ENCODE measurements around the gene CPEB2. TPM values are rescaled to one million over a fixed set of nuclear protein-coding genes. Genes with fewer than 3 reads are reported as not detected.

CPEB2 gene
- total RNA-seq, 1 experiment from 2014 or later, result 3.3 TPM

DNA sequence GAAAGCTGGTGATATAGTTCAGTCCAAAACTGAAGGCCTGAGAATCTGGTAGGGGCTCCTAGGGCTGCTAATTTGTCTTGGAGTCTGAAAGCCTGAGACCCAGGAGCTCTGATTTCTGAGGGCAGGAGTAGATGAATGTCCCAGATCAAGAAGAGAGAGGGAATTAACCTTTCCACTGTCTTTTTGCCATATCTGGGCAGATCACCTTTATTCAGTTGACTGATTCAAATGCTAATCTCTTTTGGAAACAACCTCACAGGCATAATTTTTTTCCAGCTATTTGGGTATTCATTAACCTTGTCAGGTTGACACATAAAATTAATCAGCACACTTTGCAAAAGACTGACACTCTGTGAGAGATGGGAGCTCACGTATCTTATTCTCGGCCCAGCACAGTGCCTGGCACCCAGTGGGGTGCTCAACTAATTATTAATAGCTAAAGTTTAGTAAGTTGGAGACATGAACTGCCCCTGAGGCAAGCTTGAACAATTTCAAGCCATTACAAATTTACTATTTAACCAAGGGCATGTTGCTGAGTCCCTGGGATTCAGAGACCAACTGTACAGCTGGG, 114.3 kb downstream of the CPEB2 start:
- Mint-ChIP-seq H3K4me3 (no peak overlapping the region), H3K4me1 (no peaks in the 10 kb centered on the region), H3K27ac (no peak overlapping the region), H3K36me3 (peaks cover 29% of the 10 kb centered on the region), H3K27me3 (ENCODE audit: low read depth) (no peaks in the 10 kb centered on the region; the same call in 1 of the 2 replicates), H3K9me3 (peaks cover 30% of the 10 kb centered on the region)
- ATAC-seq (no peak), DNase-seq (ENCODE audit: low spot score) (no peak)
- ChIA-PET POLR2A (no interaction called here), CTCF (no interaction called here)
- no peak for TF ChIP-seq OVOL2 (CRISPR knock-in tag; IDR thresholded peaks at IDR 0.05; ENCODE audit: borderline replicate concordance)
- TF ChIP-seq NR3C1 (CRISPR knock-in tag; conservative IDR thresholded peaks at IDR 0.05; ENCODE audit: low read depth), result no peak
- TF ChIP-seq NFYB (CRISPR knock-in tag; conservative IDR thresholded peaks at IDR 0.05; ENCODE audit: low read depth), result no peak
- TF ChIP-seq CBFB (CRISPR knock-in tag; IDR thresholded peaks at IDR 0.05; ENCODE audit: low read depth), result no peak
- TF ChIP-seq ZNF396 (CRISPR knock-in tag; IDR thresholded peaks at IDR 0.05; ENCODE audit: borderline replicate concordance), result no peak
- TF ChIP-seq ZBTB21 (CRISPR knock-in tag; IDR thresholded peaks at IDR 0.05; ENCODE audit: borderline replicate concordance), result no peak
- TF ChIP-seq, protein P1, sequence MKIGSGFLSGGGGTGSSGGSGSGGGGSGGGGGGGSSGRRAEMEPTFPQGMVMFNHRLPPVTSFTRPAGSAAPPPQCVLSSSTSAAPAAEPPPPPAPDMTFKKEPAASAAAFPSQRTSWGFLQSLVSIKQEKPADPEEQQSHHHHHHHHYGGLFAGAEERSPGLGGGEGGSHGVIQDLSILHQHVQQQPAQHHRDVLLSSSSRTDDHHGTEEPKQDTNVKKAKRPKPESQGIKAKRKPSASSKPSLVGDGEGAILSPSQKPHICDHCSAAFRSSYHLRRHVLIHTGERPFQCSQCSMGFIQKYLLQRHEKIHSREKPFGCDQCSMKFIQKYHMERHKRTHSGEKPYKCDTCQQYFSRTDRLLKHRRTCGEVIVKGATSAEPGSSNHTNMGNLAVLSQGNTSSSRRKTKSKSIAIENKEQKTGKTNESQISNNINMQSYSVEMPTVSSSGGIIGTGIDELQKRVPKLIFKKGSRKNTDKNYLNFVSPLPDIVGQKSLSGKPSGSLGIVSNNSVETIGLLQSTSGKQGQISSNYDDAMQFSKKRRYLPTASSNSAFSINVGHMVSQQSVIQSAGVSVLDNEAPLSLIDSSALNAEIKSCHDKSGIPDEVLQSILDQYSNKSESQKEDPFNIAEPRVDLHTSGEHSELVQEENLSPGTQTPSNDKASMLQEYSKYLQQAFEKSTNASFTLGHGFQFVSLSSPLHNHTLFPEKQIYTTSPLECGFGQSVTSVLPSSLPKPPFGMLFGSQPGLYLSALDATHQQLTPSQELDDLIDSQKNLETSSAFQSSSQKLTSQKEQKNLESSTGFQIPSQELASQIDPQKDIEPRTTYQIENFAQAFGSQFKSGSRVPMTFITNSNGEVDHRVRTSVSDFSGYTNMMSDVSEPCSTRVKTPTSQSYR (CRISPR knock-in tag; IDR thresholded peaks at IDR 0.05), result no peak
- no peak for TF ChIP-seq JUN (CRISPR knock-in tag; IDR thresholded peaks at IDR 0.05)
- no peak for TF ChIP-seq JAZF1 (CRISPR knock-in tag; IDR thresholded peaks at IDR 0.05)
- TF ChIP-seq, protein P2, sequence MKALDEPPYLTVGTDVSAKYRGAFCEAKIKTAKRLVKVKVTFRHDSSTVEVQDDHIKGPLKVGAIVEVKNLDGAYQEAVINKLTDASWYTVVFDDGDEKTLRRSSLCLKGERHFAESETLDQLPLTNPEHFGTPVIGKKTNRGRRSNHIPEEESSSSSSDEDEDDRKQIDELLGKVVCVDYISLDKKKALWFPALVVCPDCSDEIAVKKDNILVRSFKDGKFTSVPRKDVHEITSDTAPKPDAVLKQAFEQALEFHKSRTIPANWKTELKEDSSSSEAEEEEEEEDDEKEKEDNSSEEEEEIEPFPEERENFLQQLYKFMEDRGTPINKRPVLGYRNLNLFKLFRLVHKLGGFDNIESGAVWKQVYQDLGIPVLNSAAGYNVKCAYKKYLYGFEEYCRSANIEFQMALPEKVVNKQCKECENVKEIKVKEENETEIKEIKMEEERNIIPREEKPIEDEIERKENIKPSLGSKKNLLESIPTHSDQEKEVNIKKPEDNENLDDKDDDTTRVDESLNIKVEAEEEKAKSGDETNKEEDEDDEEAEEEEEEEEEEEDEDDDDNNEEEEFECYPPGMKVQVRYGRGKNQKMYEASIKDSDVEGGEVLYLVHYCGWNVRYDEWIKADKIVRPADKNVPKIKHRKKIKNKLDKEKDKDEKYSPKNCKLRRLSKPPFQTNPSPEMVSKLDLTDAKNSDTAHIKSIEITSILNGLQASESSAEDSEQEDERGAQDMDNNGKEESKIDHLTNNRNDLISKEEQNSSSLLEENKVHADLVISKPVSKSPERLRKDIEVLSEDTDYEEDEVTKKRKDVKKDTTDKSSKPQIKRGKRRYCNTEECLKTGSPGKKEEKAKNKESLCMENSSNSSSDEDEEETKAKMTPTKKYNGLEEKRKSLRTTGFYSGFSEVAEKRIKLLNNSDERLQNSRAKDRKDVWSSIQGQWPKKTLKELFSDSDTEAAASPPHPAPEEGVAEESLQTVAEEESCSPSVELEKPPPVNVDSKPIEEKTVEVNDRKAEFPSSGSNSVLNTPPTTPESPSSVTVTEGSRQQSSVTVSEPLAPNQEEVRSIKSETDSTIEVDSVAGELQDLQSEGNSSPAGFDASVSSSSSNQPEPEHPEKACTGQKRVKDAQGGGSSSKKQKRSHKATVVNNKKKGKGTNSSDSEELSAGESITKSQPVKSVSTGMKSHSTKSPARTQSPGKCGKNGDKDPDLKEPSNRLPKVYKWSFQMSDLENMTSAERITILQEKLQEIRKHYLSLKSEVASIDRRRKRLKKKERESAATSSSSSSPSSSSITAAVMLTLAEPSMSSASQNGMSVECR (CRISPR knock-in tag; IDR thresholded peaks at IDR 0.05; ENCODE audit: borderline replicate concordance), result no peak
- TF ChIP-seq RORB (CRISPR knock-in tag; IDR thresholded peaks at IDR 0.05), result no peak
- TF ChIP-seq, protein P3, sequence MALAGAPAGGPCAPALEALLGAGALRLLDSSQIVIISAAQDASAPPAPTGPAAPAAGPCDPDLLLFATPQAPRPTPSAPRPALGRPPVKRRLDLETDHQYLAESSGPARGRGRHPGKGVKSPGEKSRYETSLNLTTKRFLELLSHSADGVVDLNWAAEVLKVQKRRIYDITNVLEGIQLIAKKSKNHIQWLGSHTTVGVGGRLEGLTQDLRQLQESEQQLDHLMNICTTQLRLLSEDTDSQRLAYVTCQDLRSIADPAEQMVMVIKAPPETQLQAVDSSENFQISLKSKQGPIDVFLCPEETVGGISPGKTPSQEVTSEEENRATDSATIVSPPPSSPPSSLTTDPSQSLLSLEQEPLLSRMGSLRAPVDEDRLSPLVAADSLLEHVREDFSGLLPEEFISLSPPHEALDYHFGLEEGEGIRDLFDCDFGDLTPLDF (CRISPR knock-in tag; IDR thresholded peaks at IDR 0.05), result no peak
- no peak for TF ChIP-seq FOXK1 (CRISPR knock-in tag; IDR thresholded peaks at IDR 0.05)
- TF ChIP-seq PRRX2 (CRISPR knock-in tag; IDR thresholded peaks at IDR 0.05), result no peak
- no peak for TF ChIP-seq GABPB1 (CRISPR knock-in tag; IDR thresholded peaks at IDR 0.05)

DNA sequence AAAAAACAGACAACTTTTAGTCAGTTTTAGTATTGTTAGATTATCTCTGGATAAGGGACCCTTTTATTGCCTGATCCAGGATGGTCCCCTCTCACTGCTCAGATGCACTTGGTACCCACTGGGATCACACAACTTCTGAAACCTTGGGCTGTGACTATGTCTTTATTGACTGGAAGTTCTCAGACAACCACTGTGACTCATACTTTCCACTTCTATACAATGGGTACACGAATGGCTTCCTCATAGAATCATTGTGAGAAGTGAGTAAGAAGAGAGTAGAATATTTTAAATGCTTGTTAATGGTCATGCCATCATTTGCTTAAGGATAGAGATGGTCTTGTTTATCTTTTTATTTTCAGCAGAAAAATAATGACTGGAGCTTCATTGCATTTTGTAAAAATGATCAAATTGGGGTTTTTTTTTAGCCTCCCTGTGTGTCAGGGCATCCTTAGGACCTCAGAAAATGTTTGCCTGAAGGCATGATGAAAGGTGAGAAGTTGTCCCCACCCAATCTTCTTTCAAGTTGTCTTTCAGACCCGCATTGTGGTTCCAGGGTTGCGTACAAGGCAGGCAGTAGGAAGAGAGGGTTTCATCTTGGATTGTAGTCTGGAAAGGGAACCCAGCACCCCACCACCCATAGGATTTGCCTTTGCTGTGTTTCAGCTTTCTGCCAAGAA, 115.1 kb downstream of the CPEB2 start:
- Mint-ChIP-seq H3K27ac (no peak overlapping the region), H3K4me3 (no peak overlapping the region), H3K9me3 (peaks cover 38% of the 10 kb centered on the region), H3K27me3 (ENCODE audit: low read depth) (no peaks in the 10 kb centered on the region; the same call in 1 of the 2 replicates), H3K36me3 (peaks cover 33% of the 10 kb centered on the region), H3K4me1 (no peaks in the 10 kb centered on the region)
- POLR2A ChIA-PET, result no interaction called here
- CTCF ChIA-PET, result no interaction called here
- ATAC-seq (no peak), DNase-seq (ENCODE audit: low spot score) (no peak)
- TF ChIP-seq TEAD4 (CRISPR knock-in tag; IDR thresholded peaks at IDR 0.05) (no peak), FOXJ3 (CRISPR knock-in tag; IDR thresholded peaks at IDR 0.05; ENCODE audit: borderline replicate concordance) (no peak), NFATC4 (CRISPR knock-in tag; IDR thresholded peaks at IDR 0.05) (no peak), HMGA2 (CRISPR knock-in tag; IDR thresholded peaks at IDR 0.05) (no peak), ZNF121 (CRISPR knock-in tag; IDR thresholded peaks at IDR 0.05) (no peak), GTF2I (CRISPR knock-in tag; conservative IDR thresholded peaks at IDR 0.05) (no peak), SOX15 (CRISPR knock-in tag; IDR thresholded peaks at IDR 0.05) (no peak)
- TF ChIP-seq, protein P4, sequence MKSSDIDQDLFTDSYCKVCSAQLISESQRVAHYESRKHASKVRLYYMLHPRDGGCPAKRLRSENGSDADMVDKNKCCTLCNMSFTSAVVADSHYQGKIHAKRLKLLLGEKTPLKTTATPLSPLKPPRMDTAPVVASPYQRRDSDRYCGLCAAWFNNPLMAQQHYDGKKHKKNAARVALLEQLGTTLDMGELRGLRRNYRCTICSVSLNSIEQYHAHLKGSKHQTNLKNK (CRISPR knock-in tag; IDR thresholded peaks at IDR 0.05), result no peak
- TF ChIP-seq, protein P5, sequence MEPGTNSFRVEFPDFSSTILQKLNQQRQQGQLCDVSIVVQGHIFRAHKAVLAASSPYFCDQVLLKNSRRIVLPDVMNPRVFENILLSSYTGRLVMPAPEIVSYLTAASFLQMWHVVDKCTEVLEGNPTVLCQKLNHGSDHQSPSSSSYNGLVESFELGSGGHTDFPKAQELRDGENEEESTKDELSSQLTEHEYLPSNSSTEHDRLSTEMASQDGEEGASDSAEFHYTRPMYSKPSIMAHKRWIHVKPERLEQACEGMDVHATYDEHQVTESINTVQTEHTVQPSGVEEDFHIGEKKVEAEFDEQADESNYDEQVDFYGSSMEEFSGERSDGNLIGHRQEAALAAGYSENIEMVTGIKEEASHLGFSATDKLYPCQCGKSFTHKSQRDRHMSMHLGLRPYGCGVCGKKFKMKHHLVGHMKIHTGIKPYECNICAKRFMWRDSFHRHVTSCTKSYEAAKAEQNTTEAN (CRISPR knock-in tag; IDR thresholded peaks at IDR 0.05), result no peak
- TF ChIP-seq, protein P6, sequence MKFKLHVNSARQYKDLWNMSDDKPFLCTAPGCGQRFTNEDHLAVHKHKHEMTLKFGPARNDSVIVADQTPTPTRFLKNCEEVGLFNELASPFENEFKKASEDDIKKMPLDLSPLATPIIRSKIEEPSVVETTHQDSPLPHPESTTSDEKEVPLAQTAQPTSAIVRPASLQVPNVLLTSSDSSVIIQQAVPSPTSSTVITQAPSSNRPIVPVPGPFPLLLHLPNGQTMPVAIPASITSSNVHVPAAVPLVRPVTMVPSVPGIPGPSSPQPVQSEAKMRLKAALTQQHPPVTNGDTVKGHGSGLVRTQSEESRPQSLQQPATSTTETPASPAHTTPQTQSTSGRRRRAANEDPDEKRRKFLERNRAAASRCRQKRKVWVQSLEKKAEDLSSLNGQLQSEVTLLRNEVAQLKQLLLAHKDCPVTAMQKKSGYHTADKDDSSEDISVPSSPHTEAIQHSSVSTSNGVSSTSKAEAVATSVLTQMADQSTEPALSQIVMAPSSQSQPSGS (CRISPR knock-in tag; IDR thresholded peaks at IDR 0.05; ENCODE audit: borderline replicate concordance, low read depth), result no peak
